ENCODE results near the gene PALB2. TPM values are rescaled to one million over a fixed set of nuclear protein-coding genes. Genes with fewer than 3 reads are reported as not detected.

PALB2 gene
- total RNA-seq, 1 experiment from 2014 or later = 40.3 TPM

GRCh38 chr16:23557779-23558702 lies 83.1 kb downstream of the PALB2 start:
- Histone ChIP-seq H2BK20ac (ENCODE audit: low read depth, low read length, poor library complexity, severe bottlenecking) (no peak overlapping the region), H3K27ac (ENCODE audit: insufficient read length, low read depth, low read length) (no peak overlapping the region), H3K23ac (ENCODE audit: insufficient read length, low read depth, low read length) (no peak overlapping the region), H2BK15ac (ENCODE audit: low read depth, low read length) (no peak overlapping the region), H3K79me2 (ENCODE audit: insufficient read depth, low read length) (peaks cover 10% of the 10 kb centered on the region; the same call in 1 of the 2 replicates), H3K18ac (ENCODE audit: insufficient read length, low read depth, low read length) (peak overlapping the region; percentile 80), H2BK120ac (ENCODE audit: low read depth, low read length, poor library complexity, severe bottlenecking) (no peak overlapping the region), H3K9ac (ENCODE audit: extremely low read depth, insufficient read length, low read length) (peak overlapping the region; percentile 96), H3K14ac (ENCODE audit: insufficient read depth, low read length) (peak overlapping the region; percentile 80), H3K4me1 (ENCODE audit: insufficient read depth, low read length) (no peaks in the 10 kb centered on the region; the same call in 1 of the 2 replicates), H3K4me2 (ENCODE audit: insufficient read depth, insufficient read length, low read length) (peak overlapping the region; percentile 100), H3K79me1 (ENCODE audit: insufficient read depth, low read depth, low read length, poor library complexity, severe bottlenecking) (no peaks in the 10 kb centered on the region), H2BK5ac (ENCODE audit: insufficient read length, low read length) (no peak overlapping the region), H3K56ac (ENCODE audit: insufficient read length, low read depth, low read length) (no peak overlapping the region), H4K20me1 (ENCODE audit: control insufficient read depth, insufficient read depth, insufficient read length) (no peaks in the 10 kb centered on the region), H3K4ac (ENCODE audit: low read depth, low read length) (no peak overlapping the region), H3K23me2 (ENCODE audit: insufficient read length, low read depth, low read length, poor library complexity, severe bottlenecking) (peaks cover 6% of the 10 kb centered on the region), H3K9me3 (ENCODE audit: control insufficient read depth, low read depth, low read length) (no peaks in the 10 kb centered on the region), H4K5ac (ENCODE audit: insufficient read length, low read depth, low read length) (peak overlapping the region; percentile 75), H2AK5ac (ENCODE audit: insufficient read length, low read length) (no peak overlapping the region), H4K91ac (ENCODE audit: insufficient read length, low read depth, low read length) (no peak overlapping the region), H2BK12ac (ENCODE audit: insufficient read length, low read depth, low read length) (no peak overlapping the region), H3K27me3 (ENCODE audit: insufficient read depth, low read length) (no peaks in the 10 kb centered on the region), H3T11ph (ENCODE audit: low read length) (no peak overlapping the region), H4K8ac (replicated peaks; ENCODE audit: insufficient read length, low read depth, low read length) (no peak overlapping the region), H2AFZ (ENCODE audit: low read length) (no peak overlapping the region)
- DNase-seq = peak; percentile 42
- WGBS (ENCODE audit: extremely low coverage, insufficient read length, low lambda C conversion rate) = no CpG with 5 or more reads among the region's 60 CpGs
- H3K27me3 Mint-ChIP-seq (ENCODE audit: low read depth) = no peaks in the 10 kb centered on the region
- H3K4me1 Mint-ChIP-seq = peaks cover 8 to 9% of the 10 kb centered on the region in 2 experiments; a peak in 3 of 4 replicates
- peak overlapping the region in 2 of 3 experiments; percentile 40 to 73; a peak in 3 of 7 replicates for H3K27ac Mint-ChIP-seq
- peak overlapping the region; percentile 87 to 92 for H3K4me3 Mint-ChIP-seq
- TF ChIP-seq CTCF (conservative IDR thresholded peaks at IDR 0.05) = no peak
- peaks cover 24 to 59% (median 41%) of the 10 kb centered on the region in 3 experiments for H3K36me3 Mint-ChIP-seq (ENCODE audit: insufficient read depth in 1 of 3, low read depth in 3 of 3)
- no peaks in the 10 kb centered on the region for H3K9me3 Mint-ChIP-seq
